Hematopoietic multipotent progenitor cell treated with erythropoietin and hydrocortisone succinate and interleukin-3 and kit ligand, for 15 days (in vitro differentiated cells): ENCODE measurements around the gene UPF3A.
A peak's percentile ranks its signal among the peaks of the same experiment; 100 is the strongest.
"Not testable (repeated sequence)": the region's sequence is repeated elsewhere in the genome, so short reads cannot be mapped to it uniquely, and the experiment has no call there.

Experiments
- DNase-seq: peaks from one replicate; pipeline ENCODE4 v3.0.0-alpha.2; 2015; ENCODE audit warnings: low spot score

UPF3A gene

DNA sequence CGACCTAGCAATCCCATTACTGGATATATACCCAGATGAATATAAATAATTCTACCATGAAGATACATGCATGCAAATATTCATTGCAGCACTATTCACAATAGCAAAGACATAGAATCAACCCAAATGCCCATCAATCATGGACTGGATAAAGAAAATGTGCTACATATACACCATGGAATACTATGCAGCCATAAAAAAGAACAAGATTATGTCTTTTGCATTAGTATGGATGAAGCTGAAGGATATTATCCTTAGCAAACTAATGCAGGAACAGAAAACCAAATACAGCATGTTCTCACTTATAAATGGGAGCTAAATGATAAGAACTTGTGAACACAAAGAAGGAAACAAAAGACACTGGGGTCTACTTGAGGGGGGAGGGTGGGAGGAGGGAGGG is 55.1 kb downstream of the UPF3A start:
- not testable (repeated sequence) for DNase-seq

DNA sequence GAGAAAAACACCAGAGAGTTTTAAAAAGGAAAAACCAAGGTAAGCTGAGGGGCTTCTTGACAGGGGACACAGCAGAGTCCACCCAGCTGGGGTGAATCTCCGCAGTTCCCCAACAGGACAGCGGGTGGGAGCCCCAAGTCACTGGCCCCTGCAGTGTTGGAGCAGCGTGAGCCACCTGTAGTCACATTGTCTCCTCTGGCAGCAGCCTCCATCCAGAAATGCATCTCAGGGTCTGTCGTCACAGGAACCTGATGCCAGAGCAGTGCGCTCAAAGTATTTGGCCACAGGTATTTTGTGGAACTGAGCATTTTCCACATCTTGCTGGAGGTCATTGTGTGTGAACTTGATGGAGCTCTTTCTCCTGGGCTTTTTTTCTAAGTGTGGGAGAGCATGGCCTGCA is 57.6 kb downstream of the UPF3A start:
- no peak for DNase-seq

DNA sequence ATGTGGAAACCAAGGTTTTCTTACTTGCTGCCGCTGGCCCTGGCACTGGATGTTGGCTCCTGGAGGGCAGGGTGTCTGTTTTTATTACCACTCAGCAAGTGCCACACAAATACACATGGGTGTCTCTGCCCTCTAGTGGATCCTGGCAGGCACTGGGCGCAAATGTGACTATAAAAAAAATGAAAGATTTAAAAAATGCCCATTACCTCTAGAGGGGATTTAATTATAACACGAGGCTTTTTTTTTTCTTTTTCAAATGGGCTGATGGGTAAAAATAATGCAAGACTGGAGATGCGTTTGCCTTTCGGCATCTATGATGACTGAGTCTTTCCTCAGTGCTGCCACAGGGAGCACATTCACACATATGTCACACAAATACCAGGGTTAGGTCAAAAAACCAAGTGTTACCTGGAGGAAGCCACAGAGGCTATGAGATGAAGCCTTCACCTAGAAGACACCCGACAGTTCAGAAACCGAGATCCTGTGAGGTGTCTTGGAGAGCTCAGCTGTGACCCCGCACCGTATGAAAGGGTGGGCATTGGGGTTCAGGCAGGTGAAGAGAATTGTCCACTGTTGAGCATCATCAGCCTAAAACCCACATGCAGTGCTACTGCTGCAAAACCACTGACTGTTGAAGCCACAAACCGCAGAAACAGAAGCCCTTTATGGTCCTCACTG is 58.6 kb downstream of the UPF3A start:
- DNase-seq, result peak; percentile 35

DNA sequence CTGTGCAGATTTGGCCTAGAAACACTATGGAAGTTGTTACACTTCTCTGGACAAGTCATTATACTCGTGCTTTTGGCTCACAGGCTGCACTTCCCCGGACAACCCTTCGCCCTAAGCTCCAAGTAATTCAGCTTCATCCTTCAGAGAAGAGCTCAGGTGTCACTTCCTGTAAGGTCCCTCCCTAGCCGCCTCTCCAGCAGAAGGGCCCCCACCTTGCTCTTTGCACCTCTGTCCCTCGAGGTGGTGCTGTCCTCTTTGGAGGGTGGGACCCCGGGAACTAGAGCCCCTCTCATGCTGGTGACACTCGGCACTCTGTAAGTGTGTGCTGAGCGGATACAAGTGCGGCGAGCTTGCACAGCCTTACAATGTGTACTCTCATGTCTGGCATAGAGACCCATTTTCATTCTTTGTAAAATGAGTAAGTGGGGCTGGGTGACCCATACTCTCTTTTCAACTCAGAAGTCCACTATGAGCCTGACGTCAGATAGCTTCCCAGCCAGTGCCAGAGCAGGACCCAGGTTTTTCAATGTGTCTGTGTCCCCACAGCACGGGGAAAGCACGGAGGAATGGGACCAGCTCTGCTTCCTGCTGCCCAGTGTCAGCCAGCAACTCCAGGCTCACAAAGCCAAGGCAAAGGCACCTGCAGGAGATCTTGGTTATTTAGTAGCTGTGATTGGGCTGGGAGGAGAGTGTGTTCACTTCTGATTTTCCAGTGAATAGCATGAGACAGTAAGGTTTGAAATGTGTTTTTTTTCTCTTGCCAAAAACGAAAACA is 59.8 kb downstream of the UPF3A start:
- DNase-seq, result no peak

DNA sequence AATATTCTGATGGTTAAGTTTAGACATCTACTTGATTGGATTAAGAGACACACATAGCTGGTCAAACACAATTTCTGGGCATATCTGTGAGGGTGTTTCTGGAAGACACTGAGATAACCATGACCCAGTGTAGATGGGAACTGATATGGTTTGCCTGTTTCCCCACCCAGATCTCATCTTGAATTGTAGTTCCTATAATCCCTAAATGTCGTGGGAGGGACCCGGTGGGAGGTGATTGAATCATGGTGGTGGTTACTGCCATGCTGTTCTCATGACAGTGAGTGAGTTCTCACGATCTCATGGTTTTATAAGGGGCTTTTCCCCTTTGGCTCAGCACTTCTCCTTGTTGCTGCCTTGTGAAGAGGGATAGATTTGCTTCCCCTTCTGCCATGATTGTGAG is 65.9 kb downstream of the UPF3A start:
- DNase-seq, result not testable (repeated sequence)

DNA sequence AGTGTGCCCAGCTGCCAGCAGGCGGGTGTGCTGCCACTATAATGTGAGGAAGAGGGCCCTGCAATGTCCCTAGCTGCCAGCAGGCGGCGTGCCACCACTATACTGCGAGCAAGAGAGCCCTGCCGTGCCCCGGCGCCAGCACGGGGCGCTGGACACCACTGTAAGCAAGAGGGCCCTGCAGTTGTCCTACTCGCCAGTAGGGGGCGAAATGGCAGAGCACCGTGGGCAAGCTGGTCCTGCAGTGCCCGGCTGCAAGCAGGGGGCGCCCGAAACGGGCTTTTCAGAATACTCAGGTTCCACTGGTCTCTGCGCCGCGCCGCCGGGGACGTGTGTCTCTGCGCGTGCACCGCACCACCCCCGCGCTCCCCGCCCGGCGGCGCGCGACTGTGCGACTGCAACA is 71.4 kb downstream of the UPF3A start:
- DNase-seq, result peak; percentile 23

DNA sequence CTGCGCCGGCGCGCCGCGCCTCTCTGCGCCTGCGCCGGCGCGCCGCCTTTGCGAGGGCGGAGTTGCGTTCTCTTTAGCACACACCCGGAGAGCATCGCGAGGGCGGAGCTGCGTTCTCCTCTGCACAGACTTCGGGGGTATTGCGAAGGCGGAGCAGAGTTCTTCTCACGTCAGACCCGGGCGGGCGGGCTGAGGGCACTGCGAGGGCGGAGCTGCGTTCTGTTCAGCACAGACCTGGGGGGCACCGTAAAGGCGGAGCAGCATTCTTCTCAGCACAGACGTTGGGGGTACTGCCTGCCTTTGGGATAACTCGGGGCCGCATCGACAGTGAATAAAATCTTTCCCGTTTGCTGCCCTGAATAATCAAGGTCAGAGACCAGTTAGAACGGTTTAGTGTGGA is 72.0 kb downstream of the UPF3A start:
- not testable (repeated sequence) for DNase-seq
